Measurements from ENCODE around the gene C5orf15.

DNA sequence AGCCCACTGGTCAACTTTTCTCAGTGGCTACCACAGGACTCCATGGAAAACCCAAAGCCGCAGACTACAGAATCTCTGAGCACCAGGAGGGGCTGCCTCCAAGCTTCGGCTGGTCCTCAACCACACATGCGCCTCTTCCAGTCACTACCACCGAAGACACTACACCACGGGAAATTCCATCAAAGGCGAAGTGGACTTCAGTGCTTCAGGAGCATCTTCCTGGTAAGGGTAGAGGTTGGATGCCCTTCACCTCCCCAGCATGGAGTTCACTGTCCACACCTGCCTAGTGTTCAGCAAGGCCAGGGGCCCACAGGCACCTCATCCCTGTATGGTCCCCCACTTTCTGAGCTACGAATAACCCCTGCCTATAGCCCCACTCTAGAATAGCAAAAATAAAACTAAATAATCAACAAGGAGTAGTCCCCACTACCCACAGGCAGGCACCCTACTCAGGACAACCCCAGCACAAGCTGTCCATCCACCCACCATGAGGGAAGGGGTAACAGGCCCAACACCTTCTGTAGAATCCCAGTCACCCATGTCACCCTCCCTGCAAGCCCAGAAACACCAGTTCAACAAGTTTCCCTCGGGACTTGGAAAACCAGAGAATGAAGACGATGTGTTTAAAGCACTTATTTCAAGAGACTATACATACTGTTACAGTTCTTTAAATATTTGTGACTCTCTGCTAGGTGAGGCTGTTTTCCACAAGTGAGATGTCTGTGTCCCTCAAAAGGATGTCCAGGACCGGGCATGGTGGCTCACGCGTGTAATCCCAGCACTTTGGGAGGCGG, 33.7 kb upstream of the C5orf15 start:
- TF ChIP-seq, protein P1, sequence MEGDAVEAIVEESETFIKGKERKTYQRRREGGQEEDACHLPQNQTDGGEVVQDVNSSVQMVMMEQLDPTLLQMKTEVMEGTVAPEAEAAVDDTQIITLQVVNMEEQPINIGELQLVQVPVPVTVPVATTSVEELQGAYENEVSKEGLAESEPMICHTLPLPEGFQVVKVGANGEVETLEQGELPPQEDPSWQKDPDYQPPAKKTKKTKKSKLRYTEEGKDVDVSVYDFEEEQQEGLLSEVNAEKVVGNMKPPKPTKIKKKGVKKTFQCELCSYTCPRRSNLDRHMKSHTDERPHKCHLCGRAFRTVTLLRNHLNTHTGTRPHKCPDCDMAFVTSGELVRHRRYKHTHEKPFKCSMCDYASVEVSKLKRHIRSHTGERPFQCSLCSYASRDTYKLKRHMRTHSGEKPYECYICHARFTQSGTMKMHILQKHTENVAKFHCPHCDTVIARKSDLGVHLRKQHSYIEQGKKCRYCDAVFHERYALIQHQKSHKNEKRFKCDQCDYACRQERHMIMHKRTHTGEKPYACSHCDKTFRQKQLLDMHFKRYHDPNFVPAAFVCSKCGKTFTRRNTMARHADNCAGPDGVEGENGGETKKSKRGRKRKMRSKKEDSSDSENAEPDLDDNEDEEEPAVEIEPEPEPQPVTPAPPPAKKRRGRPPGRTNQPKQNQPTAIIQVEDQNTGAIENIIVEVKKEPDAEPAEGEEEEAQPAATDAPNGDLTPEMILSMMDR (IDR thresholded peaks at IDR 0.05): no peak
- no peak for TF ChIP-seq POLR2AphosphoS5 (IDR thresholded peaks at IDR 0.05)
- no peak for TF ChIP-seq POLR2A (IDR thresholded peaks at IDR 0.05)
- TF ChIP-seq EP300 (IDR thresholded peaks at IDR 0.05): no peak
